Posterior cingulate gyrus (tissue), 11 donors: ENCODE data around the gene MBD3.

Experiments used
- DNase-seq, 10 donors: peaks; one replicate each; pipeline versions ENCODE4 v3.0.0 to v3.0.0-alpha.2; 2020 to 2021; ENCODE audit warnings: mixed read lengths in 3 of 10
- intact Hi-C: fragments of 100-400 bp; cut with DNase I; formaldehyde crosslinking; loops from one replicate; pipeline ENCODE4 v1.15.1; 2023

The MBD3 gene

DNA sequence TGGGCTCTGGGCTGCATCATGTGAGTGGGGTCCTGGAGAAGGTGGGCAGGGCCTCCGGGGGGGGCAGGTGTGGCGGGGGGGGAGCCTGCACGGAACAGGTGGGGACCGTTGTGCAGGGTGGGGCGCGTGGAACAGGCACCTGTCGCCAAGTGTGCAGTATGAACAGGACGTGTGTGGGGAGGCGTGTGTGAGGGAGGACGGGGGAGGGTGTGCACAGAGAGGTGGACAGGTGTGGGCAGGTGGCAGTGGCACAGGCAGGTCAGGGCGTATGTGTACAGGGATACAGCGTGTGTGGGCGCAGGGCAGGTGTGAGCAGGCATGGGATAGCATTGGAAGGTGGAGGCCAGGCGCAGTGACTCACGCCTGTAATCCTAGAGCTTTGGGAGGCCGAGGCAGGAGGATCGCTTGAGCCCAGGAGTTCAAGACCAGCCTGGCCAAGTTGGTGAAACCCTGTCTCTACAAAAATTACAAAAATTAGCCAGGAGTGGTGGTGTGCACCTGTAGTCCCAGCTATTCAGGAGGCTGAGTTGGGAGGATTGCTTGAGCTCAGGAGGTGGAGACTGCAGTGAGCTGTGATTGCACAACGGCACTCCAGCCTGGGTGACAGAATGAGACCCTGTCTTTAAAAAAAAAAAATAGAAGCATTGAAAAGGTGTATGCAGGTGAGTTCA lies 65.6 kb downstream of the MBD3 start:
- no peak for DNase-seq
- intact Hi-C loops, result no loop called here

DNA sequence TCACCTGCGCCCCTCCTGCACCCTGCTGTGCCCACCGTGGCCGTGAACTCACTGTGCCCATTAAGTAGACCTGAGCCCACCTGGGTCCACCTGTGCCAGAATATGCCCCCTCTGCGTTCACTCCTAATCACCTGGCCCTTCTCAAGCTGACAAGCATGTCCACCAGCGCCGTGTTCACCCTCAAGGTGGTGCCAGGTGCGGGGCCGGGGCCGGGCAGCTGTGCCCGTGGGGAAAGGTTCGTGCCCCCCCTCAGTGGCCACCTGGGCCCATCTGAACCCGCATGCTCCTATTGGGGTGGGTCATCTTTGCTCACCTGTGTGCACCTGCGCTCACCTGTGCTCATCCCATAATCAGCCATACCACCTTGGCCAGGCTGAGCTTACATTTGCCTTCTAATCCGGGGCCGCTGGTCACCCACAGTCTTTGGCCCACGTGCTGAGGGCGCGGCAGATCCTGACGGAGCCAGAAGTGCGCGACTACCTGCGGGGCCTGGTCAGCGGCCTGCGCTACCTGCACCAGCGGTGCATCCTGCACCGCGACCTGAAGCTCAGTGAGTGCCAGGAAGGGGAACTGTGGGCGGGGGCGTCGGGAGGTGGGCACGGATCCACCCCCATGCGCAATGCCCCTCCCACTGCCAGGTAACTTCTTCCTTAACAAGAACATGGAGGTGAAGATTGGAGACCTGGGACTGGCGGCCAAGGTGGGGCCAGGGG lies 66.4 kb downstream of the MBD3 start:
- intact Hi-C loops, result no loop called here

GRCh38 chr19:1525343-1525742 lies 67.3 kb downstream of the MBD3 start:
- intact Hi-C loops, result no loop called here
- no peak for DNase-seq

More for the DNA sequence above, 66.4 kb downstream of the MBD3 start:
- no peak for DNase-seq

DNA sequence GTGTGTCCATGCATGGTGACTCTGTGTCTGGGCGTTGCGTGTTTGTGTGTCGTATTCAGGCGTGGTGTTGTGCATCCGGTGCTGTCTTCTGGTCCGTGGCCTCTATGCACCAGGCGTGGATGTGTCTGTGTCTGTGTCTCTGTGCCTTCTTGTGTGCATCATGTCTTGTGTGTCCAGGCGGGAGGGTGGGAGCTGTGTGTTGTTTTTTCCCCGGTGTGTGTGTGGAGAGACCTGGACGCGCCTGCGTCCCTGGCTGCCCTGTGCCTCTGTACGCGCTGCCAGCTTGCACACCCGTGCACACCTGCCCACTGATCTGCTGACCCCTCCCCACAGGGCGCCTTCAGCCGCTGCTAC lies 67.7 kb downstream of the MBD3 start:
- intact Hi-C loops, result no loop called here
- DNase-seq, result no peak

- intact Hi-C loops, result no loop called here
Observed at GRCh38 chr19:1524287-1524971, 68.2 kb downstream of the MBD3 start.

More at GRCh38 chr19:1524287-1524971, 68.2 kb downstream of the MBD3 start:
- no peak for DNase-seq
